NCI-H226 (cell line): ENCODE data around the gene SKP1.

Experiments used
- DNase-seq: peaks from one replicate; pipeline ENCODE4 v3.0.0-alpha.2; 2015

SKP1 gene

DNA sequence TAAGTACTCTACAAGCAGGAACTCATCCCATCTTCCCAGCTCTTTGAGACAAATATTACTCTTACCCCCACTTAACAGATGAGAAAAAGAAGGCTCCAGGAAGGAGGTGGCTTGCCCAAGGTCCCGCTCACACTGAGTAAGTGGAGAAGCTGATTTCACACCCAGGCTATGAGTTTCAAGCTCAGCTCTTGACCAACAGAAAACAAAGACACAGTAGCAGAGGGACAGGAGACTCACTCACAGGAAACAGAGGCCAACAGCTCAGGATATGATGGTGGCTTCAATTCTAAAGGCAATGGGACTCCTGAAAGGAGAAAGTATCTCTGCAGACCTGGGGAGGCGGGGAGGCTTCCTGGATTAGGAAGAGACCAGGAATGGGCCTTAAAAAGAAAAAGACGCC is 69.0 kb downstream of the SKP1 start:
- no peak for DNase-seq

DNA sequence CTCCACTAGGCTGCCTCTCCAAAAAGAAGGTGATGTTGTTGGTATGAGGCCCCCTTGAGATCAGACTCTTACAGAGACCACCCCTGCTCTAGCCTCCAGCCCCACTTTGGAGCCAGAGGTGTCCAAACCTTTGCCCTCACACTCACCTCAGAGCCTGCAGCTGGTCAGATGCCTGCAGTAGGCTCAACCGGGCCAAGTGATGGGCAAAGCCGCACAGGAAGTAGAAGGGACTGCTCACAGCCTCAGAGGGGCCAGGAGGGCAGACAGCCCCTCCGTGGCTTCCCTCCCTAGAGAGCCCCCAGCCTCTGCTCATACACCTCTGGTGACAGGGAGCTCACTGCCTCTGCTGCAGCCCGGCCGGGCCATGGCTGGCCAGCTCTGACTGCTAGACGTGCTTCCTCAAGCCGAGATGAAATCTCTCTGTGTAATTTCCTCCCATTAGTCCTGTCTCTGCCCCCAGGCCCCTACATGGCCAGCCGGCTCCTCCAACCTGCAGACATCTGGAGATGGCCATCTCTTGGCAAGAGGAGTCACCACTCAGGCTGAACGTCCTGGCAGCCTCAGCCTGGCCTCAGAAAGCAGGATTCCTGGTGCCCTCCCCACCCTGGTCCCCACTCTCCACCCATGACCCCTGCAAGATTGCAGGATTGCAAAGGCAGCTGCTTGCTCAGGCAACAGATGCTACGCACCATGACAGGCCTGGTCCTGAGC is 69.6 kb downstream of the SKP1 start:
- no peak for DNase-seq

DNA sequence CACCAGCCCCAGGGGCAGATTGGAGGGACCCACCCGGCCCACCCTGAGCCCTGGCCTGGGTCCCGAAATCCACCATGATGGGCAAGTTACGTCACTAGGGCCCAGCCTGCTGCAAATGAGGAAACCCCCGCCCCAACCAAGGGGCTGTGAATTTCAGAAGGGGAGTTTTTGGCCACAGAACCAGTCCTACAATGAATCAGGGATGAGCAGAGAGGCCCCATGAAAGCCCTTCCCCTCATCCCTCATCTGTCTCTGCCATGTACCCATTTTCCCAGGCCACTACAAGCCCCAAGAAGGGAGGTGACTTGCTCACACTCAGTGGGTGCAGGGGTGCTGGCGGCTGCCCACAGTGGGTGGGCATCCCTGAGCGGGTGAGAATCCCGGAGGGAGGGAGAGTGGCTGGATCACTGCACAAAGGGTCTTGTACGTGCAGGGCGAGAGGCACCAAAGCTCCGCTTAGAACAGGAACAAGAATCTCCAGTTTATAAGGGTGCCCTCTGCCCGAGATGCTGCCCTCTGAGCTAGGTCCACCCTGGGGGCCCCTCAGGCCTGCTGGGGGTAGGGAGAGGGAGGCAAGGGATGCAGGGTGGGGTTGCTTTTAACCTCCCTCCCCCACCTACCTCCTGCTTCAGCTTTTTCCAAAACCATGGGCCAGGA is 72.6 kb downstream of the SKP1 start:
- no peak for DNase-seq

DNA sequence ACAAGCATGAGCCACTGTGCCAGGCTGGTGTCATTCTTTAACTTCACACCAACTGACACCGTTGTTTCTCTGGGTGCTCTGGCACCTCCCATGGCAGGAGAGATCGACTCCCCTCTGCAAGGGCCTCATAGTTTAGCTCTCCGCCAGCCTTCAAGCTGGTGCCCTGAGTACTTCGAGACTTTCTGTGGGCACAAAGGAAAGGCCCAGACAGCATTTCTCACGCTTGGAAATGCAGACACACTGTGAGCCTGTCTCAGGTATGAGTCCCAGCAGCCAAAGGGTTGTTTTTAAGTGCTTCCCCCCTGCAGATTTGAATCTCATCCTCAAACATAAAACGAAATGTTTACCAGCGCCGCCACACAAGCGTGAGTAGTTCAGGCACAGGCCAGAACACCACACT is 73.4 kb downstream of the SKP1 start:
- DNase-seq, result no peak

DNA sequence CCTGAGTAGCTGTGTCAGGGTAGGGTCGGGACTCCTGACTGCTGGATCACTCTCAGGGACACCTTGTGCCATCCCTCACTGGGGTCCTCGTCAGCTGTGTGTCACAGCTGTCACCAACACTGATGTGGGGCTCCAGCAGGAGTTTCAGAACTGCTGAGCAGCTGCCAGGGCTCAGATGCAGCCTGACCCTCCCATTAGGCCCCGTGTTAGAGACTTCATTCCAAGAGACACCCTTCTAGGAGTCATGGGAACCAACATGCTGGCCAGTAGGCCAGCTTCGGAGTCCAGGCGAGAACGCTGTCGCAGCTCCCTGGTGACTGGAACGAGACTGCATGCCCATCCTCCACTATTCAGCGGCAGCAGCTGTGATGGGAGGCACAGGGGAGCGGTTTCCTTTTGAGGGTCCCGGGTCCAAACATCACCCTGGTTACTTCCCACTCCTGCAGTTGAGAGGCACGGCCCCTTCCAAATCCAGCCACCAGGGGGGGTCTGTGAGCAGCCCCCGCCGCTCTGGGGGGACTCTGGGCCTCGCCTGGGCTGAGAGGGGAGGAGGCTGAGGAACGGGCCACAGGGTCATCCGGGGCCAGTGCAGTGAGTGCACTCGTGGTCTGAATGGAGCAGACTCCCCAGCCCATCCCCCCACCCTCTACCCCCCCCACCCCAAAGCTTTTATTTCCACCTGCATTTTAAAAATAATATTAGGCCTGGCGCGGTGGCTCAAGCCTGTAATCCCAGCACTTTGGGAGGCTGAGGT is 74.9 kb downstream of the SKP1 start:
- DNase-seq, result no peak

DNA sequence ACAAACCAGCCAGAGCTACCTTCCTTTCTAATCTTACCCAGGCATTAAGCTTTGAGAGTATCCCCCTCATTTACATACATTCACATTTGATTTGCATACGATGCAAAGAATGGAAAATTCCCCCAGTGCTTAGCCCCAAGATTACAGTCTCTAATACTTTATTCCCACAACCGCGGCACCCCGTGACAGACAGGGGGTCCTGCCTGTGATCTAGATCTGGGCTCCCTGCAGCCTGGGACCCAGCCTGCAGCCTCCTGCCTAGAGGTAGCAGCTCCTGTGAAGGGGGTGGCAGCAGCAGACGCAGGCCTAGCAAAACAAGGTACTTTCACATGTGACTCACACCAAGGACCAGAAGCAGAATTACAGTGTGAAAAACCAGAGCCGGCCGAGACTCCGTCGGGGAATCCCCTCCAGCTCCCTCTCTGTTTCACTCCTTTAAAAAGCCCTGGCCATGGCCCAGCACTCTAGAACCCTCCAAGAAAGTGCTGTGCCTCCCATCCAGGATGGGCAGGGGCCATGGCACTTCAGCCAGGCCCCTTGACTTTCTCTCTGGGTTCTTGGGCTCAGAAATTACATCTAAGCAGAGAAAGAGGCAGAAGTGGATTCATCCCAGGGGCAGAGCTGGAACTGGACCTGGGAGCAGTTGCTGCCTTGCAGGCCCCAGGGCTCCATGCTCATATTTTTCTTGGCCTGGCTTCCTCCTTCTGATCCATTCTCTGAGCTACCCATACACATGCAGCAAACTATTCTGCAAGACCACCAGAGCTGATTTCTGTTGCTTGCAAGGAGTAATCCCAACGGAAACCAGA is 76.3 kb downstream of the SKP1 start:
- peak; percentile 78 for DNase-seq

DNA sequence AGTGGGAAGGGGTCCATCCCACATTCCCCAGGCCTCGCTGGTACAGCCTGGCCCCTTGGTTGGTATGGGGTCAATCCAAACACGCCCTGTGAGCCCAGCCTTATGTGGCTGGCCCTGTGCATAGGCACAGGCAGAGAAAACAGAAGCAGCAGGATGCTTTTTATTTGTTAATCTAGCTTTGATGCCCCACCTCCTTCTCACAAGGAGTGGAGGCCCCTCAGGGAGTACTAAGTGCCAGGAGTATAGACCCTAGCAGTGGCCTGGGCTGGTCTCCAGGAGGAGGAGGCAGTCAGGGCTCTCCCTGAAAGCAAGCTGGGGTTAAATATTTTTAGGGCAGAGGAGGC is 76.8 kb downstream of the SKP1 start:
- no peak for DNase-seq

DNA sequence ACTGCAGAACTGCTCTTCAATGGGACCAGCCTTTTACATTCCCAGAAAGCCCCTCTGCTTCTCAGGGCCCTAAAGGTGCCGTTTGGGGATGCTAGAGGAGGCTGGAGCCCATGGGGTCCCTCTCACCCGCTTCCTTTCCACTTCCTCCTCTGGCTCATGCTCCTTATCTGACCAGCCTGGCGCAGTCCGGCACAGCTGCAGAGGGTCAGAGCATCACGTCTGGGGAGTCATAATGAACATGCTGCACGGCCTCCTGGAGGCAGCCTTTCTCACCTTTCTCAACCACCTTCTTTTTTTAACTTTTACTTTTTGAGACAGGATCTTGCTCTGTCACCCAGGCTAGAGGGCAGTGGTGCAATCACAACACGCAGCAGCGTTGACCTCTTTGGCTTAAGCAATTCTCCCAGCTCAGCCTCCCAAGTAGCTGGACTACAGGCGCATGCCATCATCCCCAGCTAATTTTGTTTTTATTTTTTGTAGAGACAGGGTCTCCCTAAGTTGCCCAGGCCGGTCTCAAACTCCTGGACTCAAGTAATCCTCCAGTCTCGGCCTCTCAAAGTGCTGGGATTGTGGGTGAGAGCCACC is 77.4 kb downstream of the SKP1 start:
- DNase-seq, result no peak
